Measurements from ENCODE around the gene PRXL2B. TPM values are rescaled to one million over a fixed set of nuclear protein-coding genes. Genes with fewer than 3 reads are reported as not detected.

PRXL2B gene
- total and polyA plus RNA-seq, 3 donors from 2014 or later = 16.5 to 25.1 (median 20.9) TPM

- TF ChIP-seq POLR2A (IDR thresholded peaks at IDR 0.05) = no peak
- TF ChIP-seq CTCF (IDR thresholded peaks at IDR 0.05) = no peak
These were observed 20.5 kb downstream of the PRXL2B start for GRCh38 chr1:2606881-2607621.

GRCh38 chr1:2607641-2608091 is 21.1 kb downstream of the PRXL2B start:
- H3K27me3 ChIP-seq = no peaks in the 10 kb centered on the region

More at GRCh38 chr1:2606881-2607621, 20.5 kb downstream of the PRXL2B start:
- Histone ChIP-seq H3K36me3 (ENCODE audit: low read depth, missing control alignments) (no peaks in the 10 kb centered on the region), H3K9me3 (no peaks in the 10 kb centered on the region), H3K4me3 (no peak overlapping the region), H3K27ac (no peak overlapping the region), H3K27me3 (no peaks in the 10 kb centered on the region), H3K4me1 (peaks cover 11% of the 10 kb centered on the region)
- DNase-seq = no peak
- intact Hi-C loops (cut with DNase I; ENCODE audit: low total_unique reads) = no loop called here
- 67 to 75% methylated on average over 26 to 36 of the region's 36 CpGs for WGBS, 2 donors

GRCh38 chr1:2609319-2610035 is 22.9 kb downstream of the PRXL2B start:
- no peaks in the 10 kb centered on the region for H3K27me3 ChIP-seq
- 86 to 87% methylated on average over 23 to 34 of the region's 34 CpGs for WGBS, 2 donors
- no peak overlapping the region for H3K4me3 ChIP-seq
- H3K36me3 ChIP-seq (ENCODE audit: low read depth, missing control alignments) = no peaks in the 10 kb centered on the region
- intact Hi-C loops (cut with DNase I; ENCODE audit: low total_unique reads) = no loop called here
- peak; percentile 9 for DNase-seq
- H3K9me3 ChIP-seq = no peaks in the 10 kb centered on the region
- no peak overlapping the region for H3K27ac ChIP-seq
- TF ChIP-seq POLR2A (IDR thresholded peaks at IDR 0.05) (no peak), CTCF (IDR thresholded peaks at IDR 0.05) (no peak)
- H3K4me1 ChIP-seq = peaks cover 11% of the 10 kb centered on the region

More at GRCh38 chr1:2607641-2608091, 21.1 kb downstream of the PRXL2B start:
- Histone ChIP-seq H3K9me3 (no peaks in the 10 kb centered on the region), H3K4me1 (peaks cover 11% of the 10 kb centered on the region), H3K36me3 (ENCODE audit: low read depth, missing control alignments) (no peaks in the 10 kb centered on the region), H3K27ac (no peak overlapping the region), H3K4me3 (no peak overlapping the region)
- WGBS, 2 donors = 48 to 65% methylated on average over 4 to 13 of the region's 13 CpGs
- TF ChIP-seq CTCF (IDR thresholded peaks at IDR 0.05) (no peak), POLR2A (IDR thresholded peaks at IDR 0.05) (no peak)
- intact Hi-C loops (cut with DNase I; ENCODE audit: low total_unique reads) = no loop called here
- peak; percentile 69 for DNase-seq

GRCh38 chr1:2610036-2610959 is 23.7 kb downstream of the PRXL2B start:
- H3K4me3 ChIP-seq = peak overlapping the region in 1 of 2 donors; percentile 39
- H3K4me1 ChIP-seq = peaks cover 11% of the 10 kb centered on the region
- DNase-seq = peak; percentile 15
- H3K9me3 ChIP-seq = no peaks in the 10 kb centered on the region
- intact Hi-C loops (cut with DNase I; ENCODE audit: low total_unique reads) = no loop called here
- 55 to 58% methylated on average over 14 to 21 of the region's 21 CpGs for WGBS, 2 donors
- H3K36me3 ChIP-seq (ENCODE audit: low read depth, missing control alignments) = no peaks in the 10 kb centered on the region
- H3K27ac ChIP-seq = no peak overlapping the region
- TF ChIP-seq POLR2A (IDR thresholded peaks at IDR 0.05) = no peak
- no peak for TF ChIP-seq CTCF (IDR thresholded peaks at IDR 0.05)
- no peaks in the 10 kb centered on the region for H3K27me3 ChIP-seq
